ENCODE measurements around the gene GDF11. TPM values are rescaled to one million over a fixed set of nuclear protein-coding genes. Genes with fewer than 3 reads are reported as not detected.

The GDF11 gene
- total RNA-seq, 2 experiments from 2014 or later, result 4.4 to 6.6 TPM

- H3K9me3 ChIP-seq (ENCODE audit: control insufficient read depth in 1 of 2, insufficient read depth in 1 of 2, low read length in 2 of 2), result no peaks in the 10 kb centered on the region
- ChIA-PET POLR2A (no interaction called here), CTCF (interaction anchor here (1.8 to 2.0 kb wide), 2 partner anchors 15 to 17 kb away, joined by 5 to 7 read pairs; no protein-coding TSS in a partner anchor)
- intact Hi-C loops (cut with DNase I, micrococcal nuclease), result no loop called here
- no peaks in the 10 kb centered on the region for H3K27me3 Mint-ChIP-seq
- no peak overlapping the region for H3K27ac ChIP-seq (ENCODE audit: low read depth in 1 of 2, low read length in 2 of 2)
- H3K36me3 Mint-ChIP-seq (ENCODE audit: low read depth), result peaks cover 18% of the 10 kb centered on the region
- no peaks in the 10 kb centered on the region for H3K27me3 ChIP-seq (ENCODE audit: control insufficient read depth in 1 of 2, insufficient read depth in 2 of 2, low read length in 2 of 2)
- no peaks in the 10 kb centered on the region for H3K9me3 Mint-ChIP-seq
- no peak overlapping the region for H3K4me3 ChIP-seq (ENCODE audit: low read length)
- DNase-seq (no peak), ATAC-seq (ENCODE audit: poor library complexity) (no peak)
- peaks cover 38% of the 10 kb centered on the region for H3K4me1 Mint-ChIP-seq (ENCODE audit: low read depth)
- TF ChIP-seq, protein P1, sequence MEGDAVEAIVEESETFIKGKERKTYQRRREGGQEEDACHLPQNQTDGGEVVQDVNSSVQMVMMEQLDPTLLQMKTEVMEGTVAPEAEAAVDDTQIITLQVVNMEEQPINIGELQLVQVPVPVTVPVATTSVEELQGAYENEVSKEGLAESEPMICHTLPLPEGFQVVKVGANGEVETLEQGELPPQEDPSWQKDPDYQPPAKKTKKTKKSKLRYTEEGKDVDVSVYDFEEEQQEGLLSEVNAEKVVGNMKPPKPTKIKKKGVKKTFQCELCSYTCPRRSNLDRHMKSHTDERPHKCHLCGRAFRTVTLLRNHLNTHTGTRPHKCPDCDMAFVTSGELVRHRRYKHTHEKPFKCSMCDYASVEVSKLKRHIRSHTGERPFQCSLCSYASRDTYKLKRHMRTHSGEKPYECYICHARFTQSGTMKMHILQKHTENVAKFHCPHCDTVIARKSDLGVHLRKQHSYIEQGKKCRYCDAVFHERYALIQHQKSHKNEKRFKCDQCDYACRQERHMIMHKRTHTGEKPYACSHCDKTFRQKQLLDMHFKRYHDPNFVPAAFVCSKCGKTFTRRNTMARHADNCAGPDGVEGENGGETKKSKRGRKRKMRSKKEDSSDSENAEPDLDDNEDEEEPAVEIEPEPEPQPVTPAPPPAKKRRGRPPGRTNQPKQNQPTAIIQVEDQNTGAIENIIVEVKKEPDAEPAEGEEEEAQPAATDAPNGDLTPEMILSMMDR (IDR thresholded peaks at IDR 0.05), result no peak
- no peak overlapping the region for H3K4me3 Mint-ChIP-seq
- peaks cover 44% of the 10 kb centered on the region for H3K4me1 ChIP-seq (ENCODE audit: insufficient read depth, low read length)
- no peak overlapping the region for H3K27ac Mint-ChIP-seq
- H3K36me3 ChIP-seq (ENCODE audit: insufficient read depth, low read length), result peaks cover 25% of the 10 kb centered on the region
These were observed 21.2 kb upstream of the GDF11 start for GRCh38 chr12:55721601-55722213.

DNA sequence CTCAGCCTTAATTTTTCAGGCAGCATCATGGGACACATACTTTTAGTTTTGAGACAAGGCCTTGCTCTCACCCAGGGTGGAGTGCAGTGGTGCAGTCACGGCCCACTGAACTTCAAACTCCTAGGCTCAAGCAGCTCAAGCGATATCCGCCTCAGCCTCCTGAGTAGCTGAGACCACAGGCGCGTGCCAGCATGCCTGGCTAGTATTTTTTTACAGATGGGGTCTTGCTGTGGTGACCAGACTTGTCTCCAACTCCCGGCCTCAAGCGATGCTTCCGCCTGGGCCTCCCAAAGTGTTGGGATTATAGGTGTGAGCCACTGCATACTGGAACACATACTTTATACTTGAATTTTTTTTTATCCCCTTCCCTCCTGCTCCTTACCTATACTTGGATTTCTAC, 20.0 kb upstream of the GDF11 start:
- Mint-ChIP-seq H3K27me3 (no peaks in the 10 kb centered on the region), H3K4me3 (no peak overlapping the region), H3K27ac (no peak overlapping the region), H3K4me1 (ENCODE audit: low read depth) (peaks cover 36% of the 10 kb centered on the region), H3K9me3 (no peaks in the 10 kb centered on the region), H3K36me3 (ENCODE audit: low read depth) (peaks cover 18% of the 10 kb centered on the region)
- intact Hi-C loops (cut with DNase I, micrococcal nuclease), result no loop called here
- no peak overlapping the region for H3K4me3 ChIP-seq (ENCODE audit: low read length)
- TF ChIP-seq, protein P1 (IDR thresholded peaks at IDR 0.05), result no peak
- no peak for DNase-seq
- peaks cover 44% of the 10 kb centered on the region for H3K4me1 ChIP-seq (ENCODE audit: insufficient read depth, low read length)
- ATAC-seq (ENCODE audit: poor library complexity), result no peak
- H3K27ac ChIP-seq (ENCODE audit: low read depth in 1 of 2, low read length in 2 of 2), result no peak overlapping the region
- H3K27me3 ChIP-seq (ENCODE audit: control insufficient read depth in 1 of 2, insufficient read depth in 2 of 2, low read length in 2 of 2), result no peaks in the 10 kb centered on the region
- H3K9me3 ChIP-seq (ENCODE audit: control insufficient read depth in 1 of 2, insufficient read depth in 1 of 2, low read length in 2 of 2), result no peaks in the 10 kb centered on the region
- peaks cover 22% of the 10 kb centered on the region for H3K36me3 ChIP-seq (ENCODE audit: insufficient read depth, low read length)
- ChIA-PET POLR2A (interaction anchor here (2.3 kb wide), 1 partner anchor 16 kb away, joined by 19 read pairs; no protein-coding TSS in a partner anchor), CTCF (interaction anchor here (1.8 to 2.0 kb wide), 2 partner anchors 14 to 16 kb away, joined by 5 to 7 read pairs; no protein-coding TSS in a partner anchor)

- peaks cover 21% of the 10 kb centered on the region for H3K36me3 ChIP-seq (ENCODE audit: insufficient read depth, low read length)
- POLR2A ChIA-PET, result interaction anchor here (2.3 kb wide), 1 partner anchor 15 kb away, joined by 19 read pairs; no protein-coding TSS in a partner anchor
- H3K9me3 Mint-ChIP-seq, result no peaks in the 10 kb centered on the region
These were observed 19.3 kb upstream of the GDF11 start for GRCh38 chr12:55723516-55724225.

More at GRCh38 chr12:55723516-55724225, 19.3 kb upstream of the GDF11 start:
- intact Hi-C loops (cut with DNase I, micrococcal nuclease), result loop anchor here in 1 of 2 experiments (1.0 kb wide), 1 partner anchor 15 kb away; no protein-coding TSS in a partner anchor
- CTCF ChIA-PET, result interaction anchor here (1.8 to 2.0 kb wide), 2 partner anchors 14 to 15 kb away, joined by 5 to 7 read pairs; no protein-coding TSS in a partner anchor
- Histone ChIP-seq H3K4me3 (ENCODE audit: low read length) (no peak overlapping the region), H3K27me3 (ENCODE audit: control insufficient read depth in 1 of 2, insufficient read depth in 2 of 2, low read length in 2 of 2) (no peaks in the 10 kb centered on the region), H3K27ac (ENCODE audit: low read depth in 1 of 2, low read length in 2 of 2) (no peak overlapping the region), H3K4me1 (ENCODE audit: insufficient read depth, low read length) (peaks cover 43% of the 10 kb centered on the region), H3K9me3 (ENCODE audit: control insufficient read depth in 1 of 2, insufficient read depth in 1 of 2, low read length in 2 of 2) (no peaks in the 10 kb centered on the region)
- H3K4me3 Mint-ChIP-seq, result no peak overlapping the region
- no peak overlapping the region for H3K27ac Mint-ChIP-seq
- no peak for DNase-seq
- ATAC-seq (ENCODE audit: poor library complexity), result no peak
- peaks cover 18% of the 10 kb centered on the region for H3K36me3 Mint-ChIP-seq (ENCODE audit: low read depth)
- H3K4me1 Mint-ChIP-seq (ENCODE audit: low read depth), result peaks cover 30% of the 10 kb centered on the region
- TF ChIP-seq, protein P1 (IDR thresholded peaks at IDR 0.05), result no peak
- no peaks in the 10 kb centered on the region for H3K27me3 Mint-ChIP-seq

Measured in CD4-positive, alpha-beta T cell (primary cell).